NCI-H510A treated with DMSO at 0.1 percent for 48 hours (cell line): ENCODE data around the gene ATRNL1.

ENCODE experiments used
- DNase-seq: peaks from one replicate; lab custom pipeline; 2025; lab: John Stamatoyannopoulos, UW

Gene ATRNL1

GRCh38 chr10:115093286-115093775, at the start of gene ATRNL1:
TSS of gene ATRNL1 (plus strand) at chr10:115093365. CDS start at chr10:115093751, 386 bp downstream.
- peak; percentile 75 for DNase-seq

GRCh38 chr10:115043719-115044118, 49.4 kb upstream of the ATRNL1 start:
- DNase-seq, result no peak

GRCh38 chr10:115044891-115045290, 48.3 kb upstream of the ATRNL1 start:
- no peak for DNase-seq

GRCh38 chr10:115045499-115045898, 47.7 kb upstream of the ATRNL1 start:
- no peak for DNase-seq

- no peak for DNase-seq
Observed at GRCh38 chr10:115046686-115047236, 46.4 kb upstream of the ATRNL1 start.

GRCh38 chr10:115047705-115048104, 45.5 kb upstream of the ATRNL1 start:
- DNase-seq, result no peak

GRCh38 chr10:115049318-115049717, 43.8 kb upstream of the ATRNL1 start:
- no peak for DNase-seq

GRCh38 chr10:115049960-115050359, 43.2 kb upstream of the ATRNL1 start:
- DNase-seq, result no peak

GRCh38 chr10:115050375-115051010, 42.7 kb upstream of the ATRNL1 start:
- no peak for DNase-seq

GRCh38 chr10:115051216-115051615, 41.9 kb upstream of the ATRNL1 start:
- no peak for DNase-seq

- no peak for DNase-seq
Observed at GRCh38 chr10:115052226-115052625, 40.9 kb upstream of the ATRNL1 start.

GRCh38 chr10:115052728-115053127, 40.4 kb upstream of the ATRNL1 start:
- DNase-seq, result no peak

GRCh38 chr10:115056186-115056585, 37.0 kb upstream of the ATRNL1 start:
- no peak for DNase-seq

- no peak for DNase-seq
Observed at GRCh38 chr10:115059301-115059898, 33.8 kb upstream of the ATRNL1 start.

- no peak for DNase-seq
Observed at GRCh38 chr10:115063701-115064658, 29.2 kb upstream of the ATRNL1 start.

GRCh38 chr10:115065801-115066200, 27.4 kb upstream of the ATRNL1 start:
- no peak for DNase-seq

- no peak for DNase-seq
Observed at GRCh38 chr10:115066528-115066927, 26.6 kb upstream of the ATRNL1 start.

GRCh38 chr10:115073796-115074195, 19.4 kb upstream of the ATRNL1 start:
- DNase-seq, result no peak

- DNase-seq, result no peak
Observed at GRCh38 chr10:115082506-115082905, 10.7 kb upstream of the ATRNL1 start.

- no peak for DNase-seq
Observed at GRCh38 chr10:115084277-115084850, 8.8 kb upstream of the ATRNL1 start.

- no peak for DNase-seq
Observed at GRCh38 chr10:115091161-115091560, 2.0 kb upstream of the ATRNL1 start.

- no peak for DNase-seq
Observed at GRCh38 chr10:115092258-115092554, 959 bp upstream of the ATRNL1 start.
